CD4-positive, alpha-beta T cell (primary cell): Measurements from ENCODE around the gene ARPC5L. TPM values are rescaled to one million over a fixed set of nuclear protein-coding genes. Genes with fewer than 3 reads are reported as not detected.

Source experiments
- ATAC-seq: fragments of 200-7000 bp; cut with Tn5 transposase; one replicate; pipeline ENCODE4 v1.10.0; 2022; ENCODE audit warnings: mild to moderate bottlenecking; ENCODE audit not compliant: poor library complexity
- CTCF ChIA-PET: fragments of 350-600 bp; sonication (Branson Sonifier 250); formaldehyde crosslinking; loops from one replicate; lab custom pipeline; 2021; ENCODE audit warnings: antibody characterized with exemption, inconsistent platforms; lab: Charles Lee
- POLR2A ChIA-PET: fragments of 350-600 bp; sonication (Branson Sonifier 250); formaldehyde crosslinking; loops from one replicate; lab custom pipeline; 2021; ENCODE audit warnings: antibody characterized with exemption, inconsistent platforms; lab: Charles Lee
- DNase-seq, 14 experiments: peaks; one replicate each; pipeline ENCODE4 v3.0.0-alpha.2; 2013 to 2020; ENCODE audit warnings: mixed read lengths in 2 of 14
- H3K27ac ChIP-seq, 2 donors: one replicate each; pipeline versions ENCODE4 v1.5.1 to v1.7.0; 2013; ENCODE audit warnings: low read length in 2 of 2, low read depth in 1 of 2, mild to moderate bottlenecking in 1 of 2
- H3K27me3 ChIP-seq, 2 experiments: 1 replicate in 1 of 2; 2 replicates in 1 of 2; pipeline versions ENCODE4 v1.6.1 to v1.7.0; 2013; ENCODE audit warnings: low read length in 2 of 2, control low read depth in 1 of 2, mild to moderate bottlenecking in 1 of 2, moderate library complexity in 1 of 2; ENCODE audit not compliant: insufficient read depth in 2 of 2, control insufficient read depth in 1 of 2
- H3K36me3 ChIP-seq: one replicate; pipeline ENCODE4 v1.6.1; 2013; ENCODE audit warnings: low read length, control low read depth; ENCODE audit not compliant: insufficient read depth
- H3K4me1 ChIP-seq: one replicate; pipeline ENCODE4 v1.6.1; 2013; ENCODE audit warnings: low read length, control low read depth; ENCODE audit not compliant: insufficient read depth
- H3K4me3 ChIP-seq: one replicate; pipeline ENCODE4 v1.5.1; 2013; ENCODE audit warnings: mild to moderate bottlenecking, low read length, moderate library complexity
- H3K9me3 ChIP-seq, 2 experiments: 1 replicate in 1 of 2; 2 replicates in 1 of 2; pipeline versions ENCODE4 v1.6.1 to v1.7.0; 2013; ENCODE audit warnings: low read length in 2 of 2, mild to moderate bottlenecking in 2 of 2, control low read depth in 1 of 2, moderate library complexity in 1 of 2; ENCODE audit not compliant: control insufficient read depth in 1 of 2, insufficient read depth in 1 of 2
- H3K27ac Mint-ChIP-seq: one replicate; pipeline ENCODE4 v1.8.0; 2020; ENCODE audit warnings: mixed read lengths
- H3K27me3 Mint-ChIP-seq: one replicate; pipeline ENCODE4 v1.8.0; 2021; ENCODE audit warnings: mixed read lengths
- H3K36me3 Mint-ChIP-seq: one replicate; pipeline ENCODE4 v1.8.0; 2021; ENCODE audit warnings: low read depth, mixed read lengths
- H3K4me1 Mint-ChIP-seq: one replicate; pipeline ENCODE4 v1.8.0; 2021; ENCODE audit warnings: low read depth, mixed read lengths
- H3K4me3 Mint-ChIP-seq: one replicate; pipeline ENCODE4 v1.8.0; 2020; ENCODE audit warnings: mild to moderate bottlenecking, mixed read lengths
- H3K9me3 Mint-ChIP-seq: one replicate; pipeline ENCODE4 v1.8.0; 2020; ENCODE audit warnings: mixed read lengths
- intact Hi-C, 2 experiments: fragments of 100-400 bp; cut with DNase I in 1 of 2; cut with micrococcal nuclease in 1 of 2; formaldehyde crosslinking; loops; one replicate each; pipeline versions ENCODE4 v1.15.1 to v1.9.0; 2023 to 2025; cut with DNase I, micrococcal nuclease
- total RNA-seq, 174 experiments: library from RNA in 2 of 174; stranded (reverse) in 2 of 174; gene quantifications; one replicate each; pipeline ENCODE4 v1.2.3 and lab custom pipeline; 2021 to 2026
- TF ChIP-seq, protein P1 (sequence below): fragments of 200-600 bp; IDR thresholded peaks from one replicate; pipeline ENCODE4 v1.8.0; 2022; ENCODE audit warnings: antibody characterized with exemption, mild to moderate bottlenecking

ARPC5L gene
- total RNA-seq, 2 experiments from 2014 or later = 36.8 to 37.0 TPM

DNA sequence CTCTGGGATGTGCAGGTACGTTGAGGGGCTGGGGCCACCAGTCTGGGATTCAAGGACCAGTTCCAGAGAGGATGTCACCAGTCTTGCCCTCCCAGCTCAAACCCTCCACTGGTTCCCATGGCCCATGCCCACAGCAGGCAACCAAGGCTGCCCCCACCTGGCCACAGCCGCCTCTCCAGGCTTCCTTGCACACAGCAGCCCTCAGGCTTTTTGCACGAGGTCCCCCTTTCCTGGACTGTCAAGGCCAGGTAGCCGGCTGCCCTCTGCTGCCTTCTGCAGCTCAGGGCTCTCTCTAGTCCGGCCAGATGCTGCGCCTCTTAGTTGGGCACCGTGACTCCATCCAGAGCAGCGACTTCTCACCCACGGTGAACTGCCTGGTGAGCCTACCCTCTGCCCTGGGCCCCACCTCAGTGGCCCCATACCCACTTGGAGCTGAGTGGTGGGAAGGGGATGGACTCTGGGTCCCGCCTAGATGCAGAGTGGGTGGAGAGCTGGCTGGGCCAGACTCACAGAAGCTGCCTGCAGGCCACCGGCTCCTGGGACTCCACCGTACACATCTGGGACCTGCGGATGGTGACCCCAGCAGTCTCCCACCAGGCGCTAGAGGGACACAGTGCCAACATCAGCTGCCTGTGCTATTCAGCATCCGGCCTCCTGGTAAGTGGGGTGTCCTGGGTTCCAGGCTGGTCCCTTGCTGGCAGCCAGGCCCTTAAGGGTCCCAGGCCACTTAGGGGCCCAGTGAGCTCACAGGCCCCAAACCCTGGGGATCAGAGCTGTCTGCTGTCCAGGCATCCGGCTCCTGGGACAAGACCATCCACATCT, 5.8 kb upstream of the ARPC5L start:
- no peaks in the 10 kb centered on the region for H3K27me3 ChIP-seq
- ChIA-PET POLR2A (no interaction called here), CTCF (interaction anchor here (1.4 to 5.4 kb wide), 3 partner anchors 16 to 239 kb away, joined by 3 to 106 read pairs (median 5); partner anchors contain the start of genes NR6A1 and OLFML2A)
- intact Hi-C loops = loop anchor here in 1 of 2 experiments (5.0 kb wide), 1 partner anchor 401 kb away; no protein-coding TSS in a partner anchor
- no peak for ATAC-seq
- Mint-ChIP-seq H3K27me3 (peaks cover 7% of the 10 kb centered on the region), H3K4me3 (no peak overlapping the region), H3K27ac (peak overlapping the region; percentile 5), H3K4me1 (peaks cover 37% of the 10 kb centered on the region), H3K9me3 (no peaks in the 10 kb centered on the region), H3K36me3 (peaks cover 40% of the 10 kb centered on the region)
- H3K27ac ChIP-seq = no peak overlapping the region
- H3K36me3 ChIP-seq = peaks cover 43% of the 10 kb centered on the region
- no peak overlapping the region for H3K4me3 ChIP-seq
- peaks cover 46% of the 10 kb centered on the region for H3K4me1 ChIP-seq
- peaks cover 0 to 3% of the 10 kb centered on the region in 2 experiments for H3K9me3 ChIP-seq
- TF ChIP-seq, protein P1, sequence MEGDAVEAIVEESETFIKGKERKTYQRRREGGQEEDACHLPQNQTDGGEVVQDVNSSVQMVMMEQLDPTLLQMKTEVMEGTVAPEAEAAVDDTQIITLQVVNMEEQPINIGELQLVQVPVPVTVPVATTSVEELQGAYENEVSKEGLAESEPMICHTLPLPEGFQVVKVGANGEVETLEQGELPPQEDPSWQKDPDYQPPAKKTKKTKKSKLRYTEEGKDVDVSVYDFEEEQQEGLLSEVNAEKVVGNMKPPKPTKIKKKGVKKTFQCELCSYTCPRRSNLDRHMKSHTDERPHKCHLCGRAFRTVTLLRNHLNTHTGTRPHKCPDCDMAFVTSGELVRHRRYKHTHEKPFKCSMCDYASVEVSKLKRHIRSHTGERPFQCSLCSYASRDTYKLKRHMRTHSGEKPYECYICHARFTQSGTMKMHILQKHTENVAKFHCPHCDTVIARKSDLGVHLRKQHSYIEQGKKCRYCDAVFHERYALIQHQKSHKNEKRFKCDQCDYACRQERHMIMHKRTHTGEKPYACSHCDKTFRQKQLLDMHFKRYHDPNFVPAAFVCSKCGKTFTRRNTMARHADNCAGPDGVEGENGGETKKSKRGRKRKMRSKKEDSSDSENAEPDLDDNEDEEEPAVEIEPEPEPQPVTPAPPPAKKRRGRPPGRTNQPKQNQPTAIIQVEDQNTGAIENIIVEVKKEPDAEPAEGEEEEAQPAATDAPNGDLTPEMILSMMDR = no peak
- peak in 2 of 14 experiments; percentile 29 to 43 for DNase-seq

- Mint-ChIP-seq H3K36me3 (peaks cover 53% of the 10 kb centered on the region), H3K4me1 (peaks cover 44% of the 10 kb centered on the region), H3K9me3 (no peaks in the 10 kb centered on the region), H3K27me3 (peaks cover 3% of the 10 kb centered on the region), H3K4me3 (no peak overlapping the region), H3K27ac (peak overlapping the region; percentile 30)
- H3K4me1 ChIP-seq = peaks cover 51% of the 10 kb centered on the region
- H3K9me3 ChIP-seq = peaks cover 0 to 3% of the 10 kb centered on the region in 2 experiments
- DNase-seq (no peak), ATAC-seq (no peak)
- peaks cover 45% of the 10 kb centered on the region for H3K36me3 ChIP-seq
- CTCF ChIA-PET = interaction anchor here (0.6 to 2.2 kb wide), 2 partner anchors 17 to 193 kb away, joined by 3 to 5 read pairs; no protein-coding TSS in a partner anchor
- no peaks in the 10 kb centered on the region for H3K27me3 ChIP-seq
- intact Hi-C loops = loop anchor here in 1 of 2 experiments (5.0 kb wide), 1 partner anchor 400 kb away; no protein-coding TSS in a partner anchor
- TF ChIP-seq, protein P1 = no peak
- H3K27ac ChIP-seq = no peak overlapping the region
- no peak overlapping the region for H3K4me3 ChIP-seq
- POLR2A ChIA-PET = no interaction called here
Measured at GRCh38 chr9:124857533-124858162, 4.3 kb upstream of the ARPC5L start.

DNA sequence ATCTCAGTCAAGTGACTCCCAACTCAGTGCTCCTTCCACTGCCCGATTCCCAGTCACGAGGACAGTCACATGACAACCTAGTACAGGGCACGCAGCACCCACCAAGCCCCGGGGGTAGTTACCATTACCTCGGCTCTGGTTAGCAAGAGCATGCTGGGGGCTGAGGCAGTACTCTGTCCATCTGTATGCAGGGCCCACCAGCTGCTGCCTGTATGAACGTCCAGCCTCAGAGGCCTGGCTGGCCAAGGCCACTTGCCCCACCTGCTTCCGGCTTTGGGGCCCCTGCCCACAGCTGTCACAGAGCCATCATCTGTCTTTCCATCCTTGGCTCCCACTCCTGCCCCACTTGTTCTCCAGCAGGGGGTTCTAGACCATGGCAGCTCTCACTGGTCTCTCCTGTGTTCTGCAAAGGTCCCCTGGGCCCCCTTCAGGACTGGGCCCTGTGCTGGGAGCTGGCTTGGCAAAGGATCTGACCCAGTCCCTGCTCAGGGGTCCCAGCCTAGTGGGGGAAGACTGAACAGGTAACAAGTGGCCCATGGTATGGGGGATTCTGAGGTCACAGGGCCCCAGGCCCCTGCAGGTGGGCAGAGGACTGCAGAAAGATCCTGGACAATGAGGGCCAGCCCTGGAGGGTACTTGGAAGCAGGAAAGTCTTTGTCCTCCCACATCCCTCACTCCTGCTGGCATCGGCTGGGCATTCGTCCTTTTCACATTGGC, 3.4 kb upstream of the ARPC5L start:
- Histone ChIP-seq H3K27me3 (no peaks in the 10 kb centered on the region), H3K27ac (no peak overlapping the region), H3K4me1 (peaks cover 49% of the 10 kb centered on the region), H3K36me3 (peaks cover 45% of the 10 kb centered on the region), H3K9me3 (peaks cover 0 to 3% of the 10 kb centered on the region in 2 experiments), H3K4me3 (no peak overlapping the region)
- H3K27me3 Mint-ChIP-seq = no peaks in the 10 kb centered on the region
- no peak overlapping the region for H3K27ac Mint-ChIP-seq
- H3K4me3 Mint-ChIP-seq = no peak overlapping the region
- intact Hi-C loops = loop anchor here in 1 of 2 experiments (5.0 kb wide), 1 partner anchor 399 kb away; no protein-coding TSS in a partner anchor
- POLR2A ChIA-PET = no interaction called here
- peak in 1 of 14 experiments; percentile 35 for DNase-seq
- ATAC-seq = no peak
- TF ChIP-seq, protein P1 = no peak
- H3K36me3 Mint-ChIP-seq = peaks cover 53% of the 10 kb centered on the region
- H3K4me1 Mint-ChIP-seq = peaks cover 38% of the 10 kb centered on the region
- CTCF ChIA-PET = interaction anchor here (0.6 to 1.0 kb wide), 3 partner anchors 84 to 194 kb away, joined by 3 read pairs; no protein-coding TSS in a partner anchor
- H3K9me3 Mint-ChIP-seq = no peaks in the 10 kb centered on the region
